ENCODE measurements around the gene GRID1. TPM values are rescaled to one million over a fixed set of nuclear protein-coding genes. Genes with fewer than 3 reads are reported as not detected.

GRID1 gene
- total RNA-seq, 3 donors from 2014 or later = 2.3 to 8.5 (median 5.9) TPM

DNA sequence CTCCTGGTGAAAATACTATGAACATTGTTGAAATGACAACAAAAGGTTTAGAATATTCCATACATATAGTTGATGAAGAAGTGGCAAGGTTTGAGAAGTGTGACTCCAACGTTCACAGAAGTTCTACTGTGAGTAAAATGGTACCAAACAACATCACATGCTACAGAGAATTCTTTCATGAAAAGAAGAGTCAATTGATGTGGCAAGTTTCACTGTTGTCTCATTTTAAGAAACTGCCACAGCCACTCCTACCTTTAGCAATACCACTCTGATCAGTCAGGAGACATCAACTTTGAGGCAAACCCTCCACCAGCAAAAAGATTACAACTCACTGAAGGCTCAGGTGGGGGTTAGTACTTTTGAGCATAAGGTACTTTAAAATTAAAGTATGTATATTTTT lies 693.3 kb downstream of the GRID1 start:
- H3K4me1 ChIP-seq = no peaks in the 10 kb centered on the region
- no peak for DNase-seq (ENCODE audit: low spot score in 2 of 2)
- no peak overlapping the region for H3K4me3 ChIP-seq
- H3K27ac ChIP-seq = no peak overlapping the region
- no peaks in the 10 kb centered on the region for H3K27me3 ChIP-seq
- intact Hi-C loops (cut with DNase I; ENCODE audit: low total_unique reads) = no loop called here
- TF ChIP-seq POLR2A (IDR thresholded peaks at IDR 0.05) = no peak
- TF ChIP-seq, protein P1, sequence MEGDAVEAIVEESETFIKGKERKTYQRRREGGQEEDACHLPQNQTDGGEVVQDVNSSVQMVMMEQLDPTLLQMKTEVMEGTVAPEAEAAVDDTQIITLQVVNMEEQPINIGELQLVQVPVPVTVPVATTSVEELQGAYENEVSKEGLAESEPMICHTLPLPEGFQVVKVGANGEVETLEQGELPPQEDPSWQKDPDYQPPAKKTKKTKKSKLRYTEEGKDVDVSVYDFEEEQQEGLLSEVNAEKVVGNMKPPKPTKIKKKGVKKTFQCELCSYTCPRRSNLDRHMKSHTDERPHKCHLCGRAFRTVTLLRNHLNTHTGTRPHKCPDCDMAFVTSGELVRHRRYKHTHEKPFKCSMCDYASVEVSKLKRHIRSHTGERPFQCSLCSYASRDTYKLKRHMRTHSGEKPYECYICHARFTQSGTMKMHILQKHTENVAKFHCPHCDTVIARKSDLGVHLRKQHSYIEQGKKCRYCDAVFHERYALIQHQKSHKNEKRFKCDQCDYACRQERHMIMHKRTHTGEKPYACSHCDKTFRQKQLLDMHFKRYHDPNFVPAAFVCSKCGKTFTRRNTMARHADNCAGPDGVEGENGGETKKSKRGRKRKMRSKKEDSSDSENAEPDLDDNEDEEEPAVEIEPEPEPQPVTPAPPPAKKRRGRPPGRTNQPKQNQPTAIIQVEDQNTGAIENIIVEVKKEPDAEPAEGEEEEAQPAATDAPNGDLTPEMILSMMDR (IDR thresholded peaks at IDR 0.05) = no peak
- no peak for TF ChIP-seq POLR2AphosphoS5 (IDR thresholded peaks at IDR 0.05)
- peaks cover 5 to 12% of the 10 kb centered on the region in 2 donors for H3K9me3 ChIP-seq
- no peaks in the 10 kb centered on the region for H3K36me3 ChIP-seq

DNA sequence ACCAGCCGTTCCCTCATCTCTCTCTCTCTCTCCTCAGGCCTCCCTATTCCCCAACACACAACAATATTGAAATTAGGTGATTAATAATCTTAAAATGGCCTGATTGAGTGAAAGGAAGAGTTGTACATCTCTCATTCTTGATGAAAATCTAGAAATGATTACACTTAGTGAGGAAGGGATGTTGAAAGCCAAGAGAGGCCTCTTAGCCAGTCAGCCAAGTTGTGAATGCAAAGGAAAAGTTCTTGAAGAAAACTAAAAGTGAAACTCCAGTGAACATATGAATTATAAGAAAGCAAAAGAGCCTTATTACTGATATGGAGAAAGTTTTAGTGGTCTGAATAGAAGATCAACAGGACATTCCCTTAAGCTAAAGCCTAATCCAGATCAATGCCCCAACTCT lies 695.1 kb downstream of the GRID1 start:
- no peaks in the 10 kb centered on the region for H3K27me3 ChIP-seq
- no peaks in the 10 kb centered on the region for H3K4me1 ChIP-seq
- peaks cover 5 to 12% of the 10 kb centered on the region in 2 donors for H3K9me3 ChIP-seq
- no peak overlapping the region for H3K4me3 ChIP-seq
- H3K27ac ChIP-seq = no peak overlapping the region
- no peaks in the 10 kb centered on the region for H3K36me3 ChIP-seq
- intact Hi-C loops (cut with DNase I; ENCODE audit: low total_unique reads) = loop anchor here (1.0 kb wide), 1 partner anchor 12 kb away; no protein-coding TSS in a partner anchor
- TF ChIP-seq, protein P1 (IDR thresholded peaks at IDR 0.05) = no peak
- no peak for TF ChIP-seq POLR2A (IDR thresholded peaks at IDR 0.05)
- no peak for TF ChIP-seq POLR2AphosphoS5 (IDR thresholded peaks at IDR 0.05)
- DNase-seq (ENCODE audit: low spot score in 2 of 2) = no peak

DNA sequence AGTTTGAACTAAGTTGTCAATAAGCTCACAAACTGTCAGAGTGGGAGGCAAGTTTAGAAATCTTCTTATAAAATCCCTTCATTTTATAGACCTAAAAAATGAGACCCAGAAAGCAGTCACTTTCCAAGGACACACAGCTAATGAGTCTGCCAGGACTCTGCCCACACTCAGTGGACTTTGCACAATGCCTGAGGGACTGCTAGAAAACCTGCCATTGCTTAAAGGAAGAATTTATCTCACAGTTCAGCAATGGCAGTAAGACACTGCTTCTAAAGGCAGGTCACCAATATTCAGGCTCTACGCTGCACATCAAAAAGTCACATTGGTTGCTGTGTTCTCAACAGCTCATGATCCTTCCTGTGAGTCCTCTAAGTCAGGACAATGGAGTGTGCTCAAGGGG lies 698.1 kb downstream of the GRID1 start:
- Histone ChIP-seq H3K4me1 (no peaks in the 10 kb centered on the region), H3K9me3 (peaks cover 5 to 12% of the 10 kb centered on the region in 2 donors), H3K27ac (no peak overlapping the region), H3K4me3 (no peak overlapping the region), H3K27me3 (no peaks in the 10 kb centered on the region), H3K36me3 (no peaks in the 10 kb centered on the region)
- no peak for TF ChIP-seq POLR2AphosphoS5 (IDR thresholded peaks at IDR 0.05)
- TF ChIP-seq, protein P1 (IDR thresholded peaks at IDR 0.05) = no peak
- no peak for TF ChIP-seq POLR2A (IDR thresholded peaks at IDR 0.05)
- intact Hi-C loops (cut with DNase I; ENCODE audit: low total_unique reads) = no loop called here
- no peak for DNase-seq (ENCODE audit: low spot score in 2 of 2)

DNA sequence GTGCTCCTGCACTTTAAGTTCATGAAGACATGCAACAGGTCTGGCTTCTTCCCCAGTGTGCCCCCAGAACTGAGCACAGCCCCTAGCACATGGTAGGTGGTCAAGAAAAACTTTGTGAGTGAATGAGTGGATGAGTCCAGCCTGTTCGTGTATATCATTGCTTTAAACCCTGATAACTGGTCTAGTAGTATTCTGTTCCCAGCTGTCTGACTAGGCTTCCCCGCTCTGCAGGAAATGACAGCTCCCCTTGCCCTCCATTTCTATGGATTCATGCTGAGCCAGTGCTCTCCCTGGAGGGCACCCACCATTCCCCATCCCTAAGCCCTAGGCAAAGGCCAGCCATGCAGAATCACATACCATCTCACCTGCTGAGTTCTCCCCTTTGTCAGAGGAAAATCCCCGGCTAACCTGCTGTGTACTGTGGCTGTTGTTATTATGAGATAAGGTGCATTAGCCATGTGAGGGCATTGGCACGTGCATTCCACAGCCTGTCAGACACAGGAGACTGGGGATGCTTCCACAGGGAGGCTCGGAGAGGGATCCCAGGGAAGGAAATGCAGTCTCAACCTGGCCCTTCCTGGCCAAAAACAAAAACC lies 698.9 kb downstream of the GRID1 start:
- TF ChIP-seq POLR2A (IDR thresholded peaks at IDR 0.05) = no peak
- TF ChIP-seq, protein P1 (IDR thresholded peaks at IDR 0.05) = no peak
- no peak for TF ChIP-seq POLR2AphosphoS5 (IDR thresholded peaks at IDR 0.05)
- no peak for DNase-seq (ENCODE audit: low spot score in 2 of 2)
- Histone ChIP-seq H3K27ac (no peak overlapping the region), H3K9me3 (peaks cover 5 to 9% of the 10 kb centered on the region in 2 donors), H3K4me1 (no peaks in the 10 kb centered on the region), H3K36me3 (no peaks in the 10 kb centered on the region), H3K27me3 (no peaks in the 10 kb centered on the region), H3K4me3 (no peak overlapping the region)
- intact Hi-C loops (cut with DNase I; ENCODE audit: low total_unique reads) = no loop called here

DNA sequence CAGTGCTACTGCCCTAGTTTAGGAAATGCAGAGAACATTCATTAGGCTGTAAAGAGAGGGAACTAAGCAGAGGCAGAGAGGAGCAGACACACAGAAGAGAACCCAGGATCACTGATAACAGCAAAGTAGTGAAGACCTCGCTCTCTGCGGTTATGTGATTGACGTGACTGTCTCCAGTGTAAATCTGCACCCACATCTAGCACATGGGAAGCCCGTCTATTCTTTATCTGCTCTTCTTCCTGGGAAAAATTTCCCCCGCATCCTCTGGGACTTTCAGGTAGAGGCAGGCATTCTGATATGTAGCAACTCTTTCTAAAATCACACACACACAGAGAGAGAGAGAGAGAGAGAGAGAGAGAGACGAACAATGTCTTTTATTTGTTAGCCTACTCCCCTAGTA lies 699.6 kb downstream of the GRID1 start:
- DNase-seq (ENCODE audit: low spot score in 2 of 2) = no peak
- Histone ChIP-seq H3K27ac (no peak overlapping the region), H3K4me1 (no peaks in the 10 kb centered on the region), H3K27me3 (no peaks in the 10 kb centered on the region), H3K9me3 (peaks cover 0 to 2% of the 10 kb centered on the region in 2 donors), H3K36me3 (no peaks in the 10 kb centered on the region), H3K4me3 (no peak overlapping the region)
- TF ChIP-seq POLR2AphosphoS5 (IDR thresholded peaks at IDR 0.05) = no peak
- intact Hi-C loops (cut with DNase I; ENCODE audit: low total_unique reads) = no loop called here

Measured in breast epithelium (tissue), 4 donors.